Fibroblast of lung (primary cell): ENCODE results near the gene GRB10. TPM values are rescaled to one million over a fixed set of nuclear protein-coding genes. Genes with fewer than 3 reads are reported as not detected.

ENCODE experiments used
- DNase-seq, 2 donors: peaks; one replicate each; pipeline versions ENCODE4 v3.0.0 to v3.0.0-alpha.2; 2010; ENCODE audit warnings: low read depth in 2 of 2
- H2AFZ ChIP-seq: 2 replicates; pipeline ENCODE4 v1.5.1; 2012; ENCODE audit warnings: low read length, control low read depth, inconsistent platforms
- H3K27ac ChIP-seq: 2 replicates; pipeline ENCODE4 v1.5.1; 2011; ENCODE audit warnings: low read length, control low read depth; ENCODE audit not compliant: insufficient read depth
- H3K27me3 ChIP-seq: 2 replicates; pipeline ENCODE4 v1.5.1; 2011; ENCODE audit warnings: mild to moderate bottlenecking, low read length; ENCODE audit not compliant: control insufficient read depth, insufficient read depth
- H3K36me3 ChIP-seq: 2 replicates; pipeline ENCODE4 v1.5.1; 2011; ENCODE audit warnings: low read length; ENCODE audit not compliant: control insufficient read depth, insufficient read depth
- H3K4me1 ChIP-seq: 2 replicates; pipeline ENCODE4 v1.5.1; 2011; ENCODE audit warnings: low read length; ENCODE audit not compliant: control insufficient read depth, insufficient read depth; ENCODE audit errors: extremely low read depth
- H3K4me2 ChIP-seq: 2 replicates; pipeline ENCODE4 v1.5.1; 2011; ENCODE audit warnings: low read length, control low read depth; ENCODE audit not compliant: insufficient read depth; ENCODE audit errors: extremely low read depth
- H3K4me3 ChIP-seq, 4 experiments: fragments of 200-600 bp in 1 of 4; sonication (generic) in 1 of 4; replicated peaks in 1 of 4; 2 replicates each; pipeline ENCODE4 v1.5.1; 2011 to 2016; ENCODE audit warnings: low read length in 4 of 4, low read depth in 3 of 4, mild to moderate bottlenecking in 3 of 4, control low read depth in 2 of 4, inconsistent platforms in 1 of 4, mixed read lengths in 1 of 4; ENCODE audit not compliant: insufficient read depth in 1 of 4; ENCODE audit errors: control extremely low read depth in 1 of 4
- H3K79me2 ChIP-seq: 2 replicates; pipeline ENCODE4 v1.5.1; 2012; ENCODE audit warnings: mild to moderate bottlenecking, low read length, inconsistent platforms; ENCODE audit not compliant: control insufficient read depth, insufficient read depth
- H3K9ac ChIP-seq: 2 replicates; pipeline ENCODE4 v1.5.1; 2011; ENCODE audit warnings: mild to moderate bottlenecking, low read length, control low read depth; ENCODE audit not compliant: insufficient read depth
- H3K9me3 ChIP-seq: 2 replicates; pipeline ENCODE4 v1.5.1; 2012; ENCODE audit warnings: low read depth, low read length; ENCODE audit not compliant: control insufficient read depth, insufficient read depth
- H4K20me1 ChIP-seq: 2 replicates; pipeline ENCODE4 v1.5.1; 2011; ENCODE audit warnings: low read length; ENCODE audit not compliant: control insufficient read depth, insufficient read depth; ENCODE audit errors: extremely low read depth
- CTCF ChIP-seq, 2 donors: IDR thresholded peaks in 1 of 2; conservative IDR thresholded peaks in 1 of 2; 1 replicate in 1 of 2; 2 replicates in 1 of 2; pipeline ENCODE4 v1.5.1; 2011 to 2012; ENCODE audit warnings: low read length in 2 of 2, control low read depth in 1 of 2, inconsistent platforms in 1 of 2, low read depth in 1 of 2, mild to moderate bottlenecking in 1 of 2
- EZH2 ChIP-seq: IDR thresholded peaks from 2 replicates; pipeline ENCODE4 v1.5.1; 2012; ENCODE audit warnings: low read length, control low read depth, mild to moderate bottlenecking; ENCODE audit errors: missing control alignments
- polyA plus RNA-seq, 2 donors: library from polyadenylated mRNA; depleted of rRNA in 1 of 2; stranded (reverse) in 1 of 2; unstranded in 1 of 2; fragments of >200 nt; gene quantifications; 2 replicates each; pipeline ENCODE4 v1.2.1, GENCODE V29; 2011 to 2012; ENCODE audit warnings: missing spikeins in 1 of 2
- total RNA-seq: library from RNA; depleted of rRNA; stranded (reverse); fragments of >200 nt; gene quantifications from 2 replicates; pipeline ENCODE4 v1.2.1, GENCODE V29; 2014

Gene GRB10
- total and polyA plus RNA-seq, 2 donors (not counting 1 experiment from before 2014, with no cell fraction given), result 11.1 to 64.1 TPM

GRCh38 chr7:50677638-50677996, 105.1 kb downstream of the GRB10 start:
- H3K4me2 ChIP-seq, result no peak overlapping the region
- TF ChIP-seq CTCF (conservative IDR thresholded peaks at IDR 0.05 in 1 of 2, IDR thresholded peaks at IDR 0.05 in 1 of 2; ENCODE audit: low read depth in 1 of 2, low read length in 2 of 2) (no peak), EZH2 (no peak)
- no peaks in the 10 kb centered on the region for H3K79me2 ChIP-seq
- H4K20me1 ChIP-seq, result no peaks in the 10 kb centered on the region
- peaks cover 2% of the 10 kb centered on the region for H3K4me1 ChIP-seq
- H3K4me3 ChIP-seq, result no peak overlapping the region
- H3K27ac ChIP-seq, result no peak overlapping the region
- H3K9me3 ChIP-seq, result no peaks in the 10 kb centered on the region
- no peaks in the 10 kb centered on the region for H3K27me3 ChIP-seq
- no peak overlapping the region for H3K9ac ChIP-seq
- no peak overlapping the region for H2AFZ ChIP-seq
- no peak for DNase-seq
- peaks cover 3% of the 10 kb centered on the region for H3K36me3 ChIP-seq

GRCh38 chr7:50676740-50677637, 105.7 kb downstream of the GRB10 start:
- Histone ChIP-seq H3K4me1 (no peaks in the 10 kb centered on the region), H3K79me2 (no peaks in the 10 kb centered on the region), H4K20me1 (no peaks in the 10 kb centered on the region)

GRCh38 chr7:50676079-50676478, 106.6 kb downstream of the GRB10 start:
- H3K9me3 ChIP-seq, result no peaks in the 10 kb centered on the region
- H3K4me1 ChIP-seq, result no peaks in the 10 kb centered on the region
- no peak overlapping the region for H3K9ac ChIP-seq
- TF ChIP-seq CTCF (conservative IDR thresholded peaks at IDR 0.05 in 1 of 2, IDR thresholded peaks at IDR 0.05 in 1 of 2; ENCODE audit: low read depth in 1 of 2, low read length in 2 of 2) (no peak), EZH2 (no peak)
- DNase-seq, result no peak
- H3K36me3 ChIP-seq, result peaks cover 3% of the 10 kb centered on the region
- no peak overlapping the region for H2AFZ ChIP-seq
- no peaks in the 10 kb centered on the region for H4K20me1 ChIP-seq
- H3K27me3 ChIP-seq, result no peaks in the 10 kb centered on the region
- no peaks in the 10 kb centered on the region for H3K79me2 ChIP-seq
- no peak overlapping the region for H3K4me2 ChIP-seq
- H3K27ac ChIP-seq, result no peak overlapping the region
- no peak overlapping the region for H3K4me3 ChIP-seq

More at GRCh38 chr7:50676740-50677637, 105.7 kb downstream of the GRB10 start:
- Histone ChIP-seq H3K4me2 (no peak overlapping the region), H3K27me3 (no peaks in the 10 kb centered on the region), H3K36me3 (peaks cover 3% of the 10 kb centered on the region), H3K9ac (no peak overlapping the region), H3K27ac (no peak overlapping the region), H3K4me3 (no peak overlapping the region), H2AFZ (no peak overlapping the region), H3K9me3 (no peaks in the 10 kb centered on the region)
- TF ChIP-seq CTCF (conservative IDR thresholded peaks at IDR 0.05 in 1 of 2, IDR thresholded peaks at IDR 0.05 in 1 of 2; ENCODE audit: low read depth in 1 of 2, low read length in 2 of 2), result no peak
- no peak for DNase-seq
